Measurements from ENCODE around the gene FNDC3B.

Gene FNDC3B

DNA sequence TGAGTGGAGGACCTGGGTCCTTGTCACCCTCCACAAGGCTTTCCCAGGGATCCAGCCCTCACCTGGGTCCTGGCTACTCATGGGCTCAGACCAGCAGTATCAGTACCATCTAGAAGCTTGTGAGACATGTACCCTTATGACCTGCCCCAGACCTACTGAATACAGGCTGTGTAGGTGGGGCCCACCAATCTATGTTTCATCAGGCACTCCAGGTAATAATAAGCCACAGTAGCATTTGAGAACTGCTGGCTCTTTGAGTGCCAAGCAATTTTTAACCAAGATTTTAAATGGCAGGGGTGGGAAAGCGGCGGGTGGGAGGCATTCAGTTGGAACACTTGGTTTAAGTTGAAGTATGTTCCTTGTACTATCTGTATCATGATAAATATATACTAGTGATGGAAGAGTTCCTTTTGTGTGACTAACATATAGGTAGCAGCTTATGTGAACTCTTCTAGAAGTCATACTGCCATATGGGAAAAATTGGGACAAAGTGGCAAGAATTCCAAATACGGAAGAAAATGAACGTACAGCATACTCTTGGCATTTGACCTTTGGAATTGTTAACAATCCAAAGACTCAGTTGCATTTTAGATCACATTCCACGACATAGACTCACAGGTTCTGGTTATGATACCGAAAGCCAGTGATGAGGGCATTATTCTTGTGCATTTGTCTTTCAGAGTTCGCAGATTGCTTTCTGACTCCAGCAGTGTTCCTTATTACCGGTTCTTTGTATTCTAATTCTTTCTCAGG is 218.4 kb downstream of the FNDC3B start:
- Histone ChIP-seq H2AFZ (ENCODE audit: low read length) (no peak overlapping the region), H4K20me1 (ENCODE audit: insufficient read depth, low read length) (no peaks in the 10 kb centered on the region), H3K9ac (ENCODE audit: low read length) (no peak overlapping the region), H3K4me3 (ENCODE audit: low read depth, low read length, poor library complexity, severe bottlenecking) (no peak overlapping the region), H3K9me3 (ENCODE audit: low read length) (no peaks in the 10 kb centered on the region), H3K9me2 (ENCODE audit: low read depth, low read length) (no peaks in the 10 kb centered on the region), H3K79me2 (ENCODE audit: insufficient read depth, low read length) (no peaks in the 10 kb centered on the region), H3K4me1 (ENCODE audit: insufficient read depth, low read length, severe bottlenecking) (no peaks in the 10 kb centered on the region), H3K4me2 (ENCODE audit: low read length) (no peak overlapping the region), H3K27me3 (ENCODE audit: insufficient read depth, low read length) (no peaks in the 10 kb centered on the region), H3F3A (ENCODE audit: insufficient read depth, low read length) (no peaks in the 10 kb centered on the region), H3K27ac (ENCODE audit: low read depth, low read length, poor library complexity, severe bottlenecking) (no peak overlapping the region), H3K36me3 (ENCODE audit: insufficient read depth, low read length) (no peaks in the 10 kb centered on the region)
- TF ChIP-seq, protein P1, sequence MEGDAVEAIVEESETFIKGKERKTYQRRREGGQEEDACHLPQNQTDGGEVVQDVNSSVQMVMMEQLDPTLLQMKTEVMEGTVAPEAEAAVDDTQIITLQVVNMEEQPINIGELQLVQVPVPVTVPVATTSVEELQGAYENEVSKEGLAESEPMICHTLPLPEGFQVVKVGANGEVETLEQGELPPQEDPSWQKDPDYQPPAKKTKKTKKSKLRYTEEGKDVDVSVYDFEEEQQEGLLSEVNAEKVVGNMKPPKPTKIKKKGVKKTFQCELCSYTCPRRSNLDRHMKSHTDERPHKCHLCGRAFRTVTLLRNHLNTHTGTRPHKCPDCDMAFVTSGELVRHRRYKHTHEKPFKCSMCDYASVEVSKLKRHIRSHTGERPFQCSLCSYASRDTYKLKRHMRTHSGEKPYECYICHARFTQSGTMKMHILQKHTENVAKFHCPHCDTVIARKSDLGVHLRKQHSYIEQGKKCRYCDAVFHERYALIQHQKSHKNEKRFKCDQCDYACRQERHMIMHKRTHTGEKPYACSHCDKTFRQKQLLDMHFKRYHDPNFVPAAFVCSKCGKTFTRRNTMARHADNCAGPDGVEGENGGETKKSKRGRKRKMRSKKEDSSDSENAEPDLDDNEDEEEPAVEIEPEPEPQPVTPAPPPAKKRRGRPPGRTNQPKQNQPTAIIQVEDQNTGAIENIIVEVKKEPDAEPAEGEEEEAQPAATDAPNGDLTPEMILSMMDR (IDR thresholded peaks at IDR 0.05; ENCODE audit: low read length): no peak
- TF ChIP-seq EZH2 (IDR thresholded peaks at IDR 0.05; ENCODE audit: borderline replicate concordance, low read length): no peak

DNA sequence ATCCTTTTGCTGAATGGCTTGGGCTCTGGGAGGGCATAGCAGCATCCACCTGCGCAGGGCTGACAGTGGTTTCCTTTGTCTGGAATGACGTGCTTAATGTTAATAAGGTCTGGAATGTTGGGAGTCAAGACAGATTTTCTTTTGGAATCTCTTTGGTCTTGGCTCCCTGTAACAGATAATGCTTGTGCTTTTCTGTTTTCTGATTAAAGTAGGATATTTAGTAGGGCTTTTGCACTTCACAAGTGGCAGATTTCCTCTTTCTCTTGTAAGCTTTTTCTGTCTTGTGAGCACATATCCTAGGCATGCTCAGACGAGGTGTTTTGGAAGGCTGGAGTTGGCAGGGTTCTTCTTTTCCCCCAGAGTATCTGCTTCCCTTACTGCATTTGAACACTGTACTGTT is 219.2 kb downstream of the FNDC3B start:
- H3K4me2 ChIP-seq (ENCODE audit: low read length): no peak overlapping the region
- no peaks in the 10 kb centered on the region for H3F3A ChIP-seq (ENCODE audit: insufficient read depth, low read length)

DNA sequence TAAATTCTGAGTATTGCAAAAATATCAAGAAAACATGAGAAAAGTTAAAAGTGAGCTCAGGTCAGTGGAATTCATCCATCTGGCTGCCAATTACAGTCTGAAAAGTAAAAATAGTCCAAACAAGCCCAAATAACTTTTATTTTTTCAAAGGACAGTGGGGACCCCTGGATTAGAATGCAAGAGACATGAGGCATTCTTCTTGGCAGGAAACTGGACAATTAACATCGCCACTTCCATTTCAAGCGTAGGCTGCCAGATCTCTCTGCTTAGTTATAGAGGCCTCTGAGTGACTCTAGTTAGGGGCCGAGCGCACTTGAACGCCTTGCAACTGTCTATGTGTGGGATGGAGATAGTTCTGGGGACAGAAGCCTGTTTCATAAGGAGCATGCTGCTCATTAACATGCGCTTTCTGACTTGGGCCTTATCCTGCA is 219.7 kb downstream of the FNDC3B start:
- H4K20me1 ChIP-seq (ENCODE audit: insufficient read depth, low read length): no peaks in the 10 kb centered on the region
- H3K79me2 ChIP-seq (ENCODE audit: insufficient read depth, low read length): no peaks in the 10 kb centered on the region
- H3K27ac ChIP-seq (ENCODE audit: low read depth, low read length, poor library complexity, severe bottlenecking): no peak overlapping the region
- no peaks in the 10 kb centered on the region for H3K36me3 ChIP-seq (ENCODE audit: insufficient read depth, low read length)
- H3K27me3 ChIP-seq (ENCODE audit: insufficient read depth, low read length): no peaks in the 10 kb centered on the region
- no peak overlapping the region for H3K4me2 ChIP-seq (ENCODE audit: low read length)
- no peak overlapping the region for H3K4me3 ChIP-seq (ENCODE audit: low read depth, low read length, poor library complexity, severe bottlenecking)
- no peak overlapping the region for H2AFZ ChIP-seq (ENCODE audit: low read length)
- H3K4me1 ChIP-seq (ENCODE audit: insufficient read depth, low read length, severe bottlenecking): no peaks in the 10 kb centered on the region
- H3K9me2 ChIP-seq (ENCODE audit: low read depth, low read length): no peaks in the 10 kb centered on the region
- H3F3A ChIP-seq (ENCODE audit: insufficient read depth, low read length): no peaks in the 10 kb centered on the region
- TF ChIP-seq, protein P1 (IDR thresholded peaks at IDR 0.05; ENCODE audit: low read length): no peak
- no peak for TF ChIP-seq EZH2 (IDR thresholded peaks at IDR 0.05; ENCODE audit: borderline replicate concordance, low read length)
- H3K9me3 ChIP-seq (ENCODE audit: low read length): no peaks in the 10 kb centered on the region
- no peak overlapping the region for H3K9ac ChIP-seq (ENCODE audit: low read length)

More for the DNA sequence above, 219.2 kb downstream of the FNDC3B start:
- TF ChIP-seq, protein P1 (IDR thresholded peaks at IDR 0.05; ENCODE audit: low read length): no peak
- TF ChIP-seq EZH2 (IDR thresholded peaks at IDR 0.05; ENCODE audit: borderline replicate concordance, low read length): no peak
- H3K4me1 ChIP-seq (ENCODE audit: insufficient read depth, low read length, severe bottlenecking): no peaks in the 10 kb centered on the region
- H4K20me1 ChIP-seq (ENCODE audit: insufficient read depth, low read length): no peaks in the 10 kb centered on the region
- H3K9ac ChIP-seq (ENCODE audit: low read length): no peak overlapping the region
- H3K36me3 ChIP-seq (ENCODE audit: insufficient read depth, low read length): no peaks in the 10 kb centered on the region
- no peak overlapping the region for H3K4me3 ChIP-seq (ENCODE audit: low read depth, low read length, poor library complexity, severe bottlenecking)
- H3K27me3 ChIP-seq (ENCODE audit: insufficient read depth, low read length): no peaks in the 10 kb centered on the region
- no peak overlapping the region for H2AFZ ChIP-seq (ENCODE audit: low read length)
- no peak overlapping the region for H3K27ac ChIP-seq (ENCODE audit: low read depth, low read length, poor library complexity, severe bottlenecking)
- no peaks in the 10 kb centered on the region for H3K9me2 ChIP-seq (ENCODE audit: low read depth, low read length)
- H3K79me2 ChIP-seq (ENCODE audit: insufficient read depth, low read length): no peaks in the 10 kb centered on the region
- no peaks in the 10 kb centered on the region for H3K9me3 ChIP-seq (ENCODE audit: low read length)

All from OCI-LY1 (cell line).